HepG2 (cell line): ENCODE data around the gene PKD2L1. TPM values are rescaled to one million over a fixed set of nuclear protein-coding genes. Genes with fewer than 3 reads are reported as not detected.
A peak's percentile ranks its signal among the peaks of the same experiment; 100 is the strongest.

ENCODE experiments used
- ARID5B ChIP-seq: IDR thresholded peaks from 2 replicates; pipeline ENCODE4 v1.4.0; 2020; ENCODE audit warnings: mild to moderate bottlenecking, missing genetic modification reagents
- BORCS8-MEF2B ChIP-seq: sonication (generic); formaldehyde crosslinking; IDR thresholded peaks from 2 replicates; pipeline ENCODE4 v1.8.0; 2022; ENCODE audit warnings: mild to moderate bottlenecking, missing genetic modification reagents
- CSRNP1 ChIP-seq: sonication (generic); formaldehyde crosslinking; IDR thresholded peaks from 2 replicates; pipeline ENCODE4 v1.8.1; 2023; ENCODE audit warnings: mild to moderate bottlenecking, missing genetic modification reagents
- FOXP4 ChIP-seq: sonication (generic); formaldehyde crosslinking; IDR thresholded peaks from 2 replicates; pipeline ENCODE4 v1.4.0; 2020; ENCODE audit warnings: missing genetic modification reagents
- GATA4 ChIP-seq: sonication (generic); IDR thresholded peaks from 2 replicates; pipeline ENCODE4 v1.6.1; 2016; ENCODE audit warnings: antibody characterized with exemption, low read depth, borderline replicate concordance
- HMG20A ChIP-seq: IDR thresholded peaks from 2 replicates; pipeline ENCODE4 v1.6.1; 2016; ENCODE audit warnings: borderline replicate concordance
- JUN ChIP-seq: sonication (generic); formaldehyde crosslinking; IDR thresholded peaks from 2 replicates; pipeline ENCODE4 v1.4.0; 2020; ENCODE audit warnings: mild to moderate bottlenecking, missing genetic modification reagents
- KMT2B ChIP-seq: IDR thresholded peaks from 2 replicates; pipeline ENCODE4 v1.6.1; 2016; ENCODE audit warnings: missing genetic modification reagents, missing compliant biosample characterization
- POLR2A ChIP-seq, 2 experiments: IDR thresholded peaks; 2 replicates each; pipeline ENCODE4 v1.6.1; 2011; ENCODE audit warnings: low read depth in 2 of 2, low read length in 2 of 2, mild to moderate bottlenecking in 1 of 2, moderate library complexity in 1 of 2; ENCODE audit not compliant: insufficient read depth in 1 of 2
- TRIM24 ChIP-seq: sonication (generic); formaldehyde crosslinking; IDR thresholded peaks from 2 replicates; pipeline ENCODE4 v1.8.0; 2022; ENCODE audit warnings: mild to moderate bottlenecking, missing genetic modification reagents
- USF2 ChIP-seq, 2 experiments: sonication (generic) in 1 of 2; formaldehyde crosslinking in 1 of 2; IDR thresholded peaks; 2 replicates each; pipeline versions ENCODE4 v1.5.1 to v1.6.1; 2011 to 2020; ENCODE audit warnings: borderline replicate concordance in 1 of 2, low read depth in 1 of 2, low read length in 1 of 2, mild to moderate bottlenecking in 1 of 2, missing genetic modification reagents in 1 of 2, moderate library complexity in 1 of 2
- ZFP90 ChIP-seq: sonication (generic); formaldehyde crosslinking; IDR thresholded peaks from 2 replicates; pipeline ENCODE4 v1.8.0; 2022; ENCODE audit warnings: missing genetic modification reagents, mild to moderate bottlenecking, inconsistent platforms, borderline replicate concordance
- ZNF501 ChIP-seq: sonication (generic); formaldehyde crosslinking; IDR thresholded peaks from 2 replicates; pipeline ENCODE4 v1.5.1; 2020; ENCODE audit warnings: mild to moderate bottlenecking, moderate library complexity, missing genetic modification reagents
- ZNF800 ChIP-seq: sonication (generic); formaldehyde crosslinking; IDR thresholded peaks from 2 replicates; pipeline ENCODE4 v1.4.0; 2020; ENCODE audit warnings: missing genetic modification reagents
- ZNF878 ChIP-seq: sonication (generic); formaldehyde crosslinking; IDR thresholded peaks from 2 replicates; pipeline ENCODE4 v1.8.1; 2023; ENCODE audit warnings: mild to moderate bottlenecking, missing genetic modification reagents, moderate library complexity
- polyA plus RNA-seq, 8 experiments: library from polyadenylated mRNA; depleted of rRNA in 3 of 8; stranded (reverse) in 7 of 8; unstranded in 1 of 8; fragments of >200 nt; fragmentation: Illumina TruSeq in 4 of 8; extraction: Trizol in 4 of 8; gene quantifications; 2 replicates each; pipeline versions ENCODE4 v1.2.1 to v1.2.3, GENCODE V29; 2011 to 2016; ENCODE audit warnings: low read depth in 4 of 8, missing spikeins in 1 of 8, mixed read lengths in 1 of 8; ENCODE audit not compliant: insufficient read depth in 1 of 8
- total RNA-seq, 5 experiments: library from RNA; depleted of rRNA; stranded (reverse); fragments of >200 nt; fragmentation: Illumina TruSeq; extraction: Trizol; gene quantifications; 2 replicates each; pipeline ENCODE4 v1.2.3, GENCODE V29; 2016; ENCODE audit warnings: low read depth in 1 of 5

The PKD2L1 gene
- total and polyA plus RNA-seq, 2 of the 13 experiments (the other 11 are each of a cell fraction or from before 2014, with no cell fraction given), result 0.07 to 0.15 TPM

- no peak for TF ChIP-seq ZNF800 (CRISPR knock-in tag)
- no peak for TF ChIP-seq KMT2B (CRISPR knock-in tag)
- TF ChIP-seq USF2 (IDR thresholded peaks at IDR 0.05; ENCODE audit: low read depth, low read length), result no peak
- TF ChIP-seq USF2 (CRISPR knock-in tag; IDR thresholded peaks at IDR 0.05; ENCODE audit: borderline replicate concordance), result no peak
- TF ChIP-seq HMG20A (CRISPR knock-in tag), result peak; percentile 15; the same call in 1 of the 2 replicates
- TF ChIP-seq POLR2A (IDR thresholded peaks at IDR 0.05; ENCODE audit: insufficient read depth in 1 of 2, low read depth in 2 of 2, low read length in 2 of 2), result peak in 1 of 2 experiments; percentile 39; a peak in 2 of 4 replicates
- peak; percentile 54; the same call in 1 of the 2 replicates for TF ChIP-seq BORCS8-MEF2B (CRISPR knock-in tag)
- peak; percentile 20; the same call in 1 of the 2 replicates for TF ChIP-seq ARID5B (CRISPR knock-in tag)
- 0 out of 2 replicates have a peak, but pooled peaks have one; percentile 9 for TF ChIP-seq FOXP4 (CRISPR knock-in tag)
- 0 out of 2 replicates have a peak, but pooled peaks have one; percentile 10 for TF ChIP-seq CSRNP1
- no peak for TF ChIP-seq JUN
- no peak for TF ChIP-seq GATA4
- no peak for TF ChIP-seq TRIM24 (CRISPR knock-in tag)
- TF ChIP-seq ZFP90, result no peak
- 0 out of 2 replicates have a peak, but pooled peaks have one; percentile 41 for TF ChIP-seq ZNF878
- peak; percentile 60; the same call in 1 of the 2 replicates for TF ChIP-seq ZNF501 (CRISPR knock-in tag)
- TF ChIP-seq, all 625 proteins: peak for 27
Measured at GRCh38 chr10:100362570-100363496, 32.8 kb upstream of the PKD2L1 start (continued).
